H1 (cell line): Measurements from ENCODE around the gene PDCL3. TPM values are rescaled to one million over a fixed set of nuclear protein-coding genes. Genes with fewer than 3 reads are reported as not detected.

Source experiments
- SP1 ChIP-seq: IDR thresholded peaks from 2 replicates; pipeline ENCODE4 v1.6.1; 2011; ENCODE audit warnings: low read depth, low read length
- polyA plus RNA-seq, 7 experiments: library from polyadenylated mRNA; depleted of rRNA in 3 of 7; stranded (reverse) in 5 of 7; unstranded in 2 of 7; fragments of >200 nt in 5 of 7; fragments of 200-250 nt in 2 of 7; gene quantifications; 1 replicate in 5 of 7; 2 replicates in 1 of 7; 4 replicates in 1 of 7; pipeline versions ENCODE4 v1.2.1 to v1.2.3, GENCODE V29; 2011 to 2013; ENCODE audit warnings: missing spikeins in 2 of 7, mixed read lengths in 2 of 7
- total RNA-seq: library from RNA; stranded (reverse); fragmentation: NEBNext Ultra II Directional; extraction: Animal tissue kit (Norgen Biotek cat#: 25700); gene quantifications from 2 replicates; pipeline ENCODE4 v1.2.1, GENCODE V29; 2021

PDCL3 gene
- total and polyA plus RNA-seq, 2 of the 8 experiments (the other 6 are each of a cell fraction or from before 2014, with no cell fraction given) = 19.8 to 29.4 TPM

- TF ChIP-seq SP1 = no peak
These were observed 17.7 kb upstream of the PDCL3 start (continued) for GRCh38 chr2:100544911-100545596.
